Esophagus muscularis mucosa (tissue), 3 donors: ENCODE data around the gene HLA-C.

Source experiments
- CTCF ChIP-seq, 3 experiments: fragments of 200-600 bp in 2 of 3; fragments of 450-650 bp in 1 of 3; sonication (generic) in 2 of 3; IDR thresholded peaks; one replicate each; pipeline ENCODE4 v1.5.1; 2017 to 2019; ENCODE audit warnings: antibody characterized with exemption in 3 of 3, mild to moderate bottlenecking in 2 of 3, moderate library complexity in 1 of 3
- POLR2A ChIP-seq: fragments of 450-650 bp; IDR thresholded peaks from one replicate; pipeline ENCODE4 v1.6.1; 2017; ENCODE audit warnings: antibody characterized with exemption, moderate library complexity, mild to moderate bottlenecking, low read depth

GRCh38 chr6:31272436-31272835 is 544 bp upstream of the HLA-C start:
- no peak for TF ChIP-seq CTCF (IDR thresholded peaks at IDR 0.05)
- no peak for TF ChIP-seq POLR2A
